H9 (cell line): ENCODE data around the gene FNDC8. TPM values are rescaled to one million over a fixed set of nuclear protein-coding genes. Genes with fewer than 3 reads are reported as not detected.

Experiments used
- DNase-seq: peaks from one replicate; pipeline ENCODE4 v3.0.0-alpha.2; 2017
- H2AFZ ChIP-seq: one replicate; pipeline ENCODE4 v1.6.1; 2013; ENCODE audit warnings: mild to moderate bottlenecking, low read length, control low read depth, moderate library complexity
- H2AK5ac ChIP-seq: 2 replicates; pipeline ENCODE4 v1.6.1; 2013; ENCODE audit warnings: low read length, control low read depth, mixed read lengths; ENCODE audit not compliant: insufficient read length
- H2BK120ac ChIP-seq: one replicate; pipeline ENCODE4 v1.6.1; 2013; ENCODE audit warnings: low read depth, mild to moderate bottlenecking, low read length, control low read depth, inconsistent platforms; ENCODE audit not compliant: poor library complexity, severe bottlenecking
- H2BK12ac ChIP-seq: 2 replicates; pipeline ENCODE4 v1.6.1; 2013; ENCODE audit warnings: low read length, control low read depth, mixed read lengths, low read depth; ENCODE audit not compliant: insufficient read length
- H2BK15ac ChIP-seq: 2 replicates; pipeline ENCODE4 v1.6.1; 2013; ENCODE audit warnings: low read depth, low read length, control low read depth
- H2BK20ac ChIP-seq: one replicate; pipeline ENCODE4 v1.6.1; 2013; ENCODE audit warnings: low read depth, mild to moderate bottlenecking, low read length, control low read depth, inconsistent platforms; ENCODE audit not compliant: poor library complexity, severe bottlenecking
- H2BK5ac ChIP-seq: 2 replicates; pipeline ENCODE4 v1.6.1; 2013; ENCODE audit warnings: low read length, control low read depth, mixed read lengths; ENCODE audit not compliant: insufficient read length
- H3K14ac ChIP-seq: 2 replicates; pipeline ENCODE4 v1.6.1; 2013; ENCODE audit warnings: low read length, control low read depth; ENCODE audit not compliant: insufficient read depth
- H3K18ac ChIP-seq: 2 replicates; pipeline ENCODE4 v1.6.1; 2013; ENCODE audit warnings: low read depth, mild to moderate bottlenecking, mixed read lengths, low read length, control low read depth; ENCODE audit not compliant: insufficient read length
- H3K23ac ChIP-seq: 2 replicates; pipeline ENCODE4 v1.6.1; 2013; ENCODE audit warnings: low read length, control low read depth, mixed read lengths, low read depth; ENCODE audit not compliant: insufficient read length
- H3K23me2 ChIP-seq: 2 replicates; pipeline ENCODE4 v1.6.1; 2013; ENCODE audit warnings: low read depth, mild to moderate bottlenecking, mixed read lengths, low read length, control low read depth; ENCODE audit not compliant: insufficient read length, poor library complexity, severe bottlenecking
- H3K27ac ChIP-seq: 2 replicates; pipeline ENCODE4 v1.5.1; 2013; ENCODE audit warnings: low read length, control low read depth, mixed read lengths, low read depth; ENCODE audit not compliant: insufficient read length
- H3K27me3 ChIP-seq: 2 replicates; pipeline ENCODE4 v1.6.1; 2013; ENCODE audit warnings: low read length, control low read depth, inconsistent platforms; ENCODE audit not compliant: insufficient read depth
- H3K4ac ChIP-seq: 2 replicates; pipeline ENCODE4 v1.6.1; 2013; ENCODE audit warnings: low read depth, mild to moderate bottlenecking, control low read depth, inconsistent platforms, low read length, moderate library complexity
- H3K4me1 ChIP-seq: 2 replicates; pipeline ENCODE4 v1.6.1; 2013; ENCODE audit warnings: low read length, control low read depth, inconsistent platforms; ENCODE audit not compliant: insufficient read depth
- H3K4me2 ChIP-seq: 2 replicates; pipeline ENCODE4 v1.6.1; 2013; ENCODE audit warnings: low read length, control low read depth, mixed read lengths; ENCODE audit not compliant: insufficient read length, insufficient read depth
- H3K56ac ChIP-seq: 2 replicates; pipeline ENCODE4 v1.6.1; 2013; ENCODE audit warnings: low read depth, mild to moderate bottlenecking, mixed read lengths, low read length, control low read depth; ENCODE audit not compliant: insufficient read length
- H3K79me1 ChIP-seq: 2 replicates; pipeline ENCODE4 v1.6.1; 2013; ENCODE audit warnings: low read depth, mild to moderate bottlenecking, moderate library complexity, low read length, control low read depth, inconsistent platforms; ENCODE audit not compliant: insufficient read depth, poor library complexity, severe bottlenecking
- H3K79me2 ChIP-seq: 2 replicates; pipeline ENCODE4 v1.6.1; 2013; ENCODE audit warnings: low read length, control low read depth, inconsistent platforms; ENCODE audit not compliant: insufficient read depth
- H3K9ac ChIP-seq: 2 replicates; pipeline ENCODE4 v1.6.1; 2013; ENCODE audit warnings: low read length, control low read depth, mixed read lengths; ENCODE audit not compliant: insufficient read length; ENCODE audit errors: extremely low read depth
- H3K9me3 ChIP-seq: one replicate; pipeline ENCODE4 v1.6.1; 2013; ENCODE audit warnings: low read depth, low read length, inconsistent platforms; ENCODE audit not compliant: control insufficient read depth
- H3T11ph ChIP-seq: one replicate; pipeline ENCODE4 v1.6.1; 2013; ENCODE audit warnings: mild to moderate bottlenecking, low read length, control low read depth, inconsistent platforms
- H4K20me1 ChIP-seq: one replicate; pipeline ENCODE4 v1.6.1; 2013; ENCODE audit not compliant: control insufficient read depth, insufficient read length, insufficient read depth
- H4K5ac ChIP-seq: 2 replicates; pipeline ENCODE4 v1.6.1; 2013; ENCODE audit warnings: low read depth, mild to moderate bottlenecking, mixed read lengths, low read length, control low read depth; ENCODE audit not compliant: insufficient read length
- H4K8ac ChIP-seq: replicated peaks from 2 replicates; pipeline ENCODE4 v1.6.1; 2013; ENCODE audit warnings: low read length, control low read depth, mixed read lengths, low read depth; ENCODE audit not compliant: insufficient read length
- H4K91ac ChIP-seq: 2 replicates; pipeline ENCODE4 v1.6.1; 2013; ENCODE audit warnings: low read depth, mild to moderate bottlenecking, moderate library complexity, mixed read lengths, low read length, control low read depth; ENCODE audit not compliant: insufficient read length
- H3K27ac Mint-ChIP-seq, 3 experiments: 2 replicates in 2 of 3; 3 replicates in 1 of 3; pipeline ENCODE4 v1.8.0; 2020 to 2021; ENCODE audit warnings: mixed read lengths in 3 of 3, mild to moderate bottlenecking in 1 of 3, moderate library complexity in 1 of 3
- H3K27me3 Mint-ChIP-seq: 2 replicates; pipeline ENCODE4 v1.8.0; 2021; ENCODE audit warnings: low read depth, mild to moderate bottlenecking, moderate library complexity, mixed read lengths
- H3K36me3 Mint-ChIP-seq, 3 experiments: 2 replicates in 2 of 3; 3 replicates in 1 of 3; pipeline ENCODE4 v1.8.0; 2020 to 2021; ENCODE audit warnings: low read depth in 3 of 3, mixed read lengths in 3 of 3; ENCODE audit not compliant: insufficient read depth in 1 of 3
- H3K4me1 Mint-ChIP-seq, 2 experiments: 2 replicates each; pipeline ENCODE4 v1.8.0; 2020; ENCODE audit warnings: mixed read lengths in 2 of 2
- H3K4me3 Mint-ChIP-seq, 2 experiments: 2 replicates in 1 of 2; 3 replicates in 1 of 2; pipeline ENCODE4 v1.8.0; 2020 to 2021; ENCODE audit warnings: mild to moderate bottlenecking in 2 of 2, mixed read lengths in 2 of 2, moderate library complexity in 1 of 2
- H3K9me3 Mint-ChIP-seq, 2 experiments: 2 replicates in 1 of 2; 3 replicates in 1 of 2; pipeline ENCODE4 v1.8.0; 2020; ENCODE audit warnings: mild to moderate bottlenecking in 2 of 2, mixed read lengths in 2 of 2, moderate library complexity in 1 of 2
- CTCF ChIP-seq: fragments of 200-600 bp; sonication (generic); conservative IDR thresholded peaks from 3 replicates; pipeline ENCODE4 v1.8.0; 2021; ENCODE audit warnings: antibody characterized with exemption, mild to moderate bottlenecking
- WGBS: extraction: QIAGEN DNeasy Blood & Tissue Kit; methylation state at CpG from one replicate; pipeline ENCODE4 v1.1.7; 2013; ENCODE audit warnings: missing lambda C conversion rate, low lambda C conversion rate, mixed read lengths; ENCODE audit not compliant: insufficient read length; ENCODE audit errors: extremely low coverage; 5-methylcytosine and 5-hydroxymethylcytosine counted together
- total RNA-seq: library from RNA; stranded (reverse); gene quantifications from 2 replicates; pipeline ENCODE4 v1.2.1, GENCODE V29; 2021

The FNDC8 gene
- total RNA-seq, 1 experiment from 2014 or later = not detected

- Mint-ChIP-seq H3K4me1 (no peaks in the 10 kb centered on the region), H3K27ac (peak overlapping the region in 1 of 3 experiments; percentile 16; a peak in 2 of 7 replicates), H3K4me3 (no peak overlapping the region), H3K27me3 (peaks cover 7% of the 10 kb centered on the region), H3K36me3 (peaks cover 29 to 44% (median 32%) of the 10 kb centered on the region in 3 experiments), H3K9me3 (no peaks in the 10 kb centered on the region; a peak in 1 of 5 replicates)
- H3K4me1 ChIP-seq = no peaks in the 10 kb centered on the region
- no peak overlapping the region for H3K14ac ChIP-seq
- H4K20me1 ChIP-seq = no peaks in the 10 kb centered on the region
- no peak overlapping the region for H4K5ac ChIP-seq
- H3K23ac ChIP-seq = no peak overlapping the region
- no peaks in the 10 kb centered on the region for H3K79me1 ChIP-seq
- H2AFZ ChIP-seq = no peak overlapping the region
- no peak overlapping the region for H3K4me2 ChIP-seq
- H2BK20ac ChIP-seq = no peak overlapping the region
- H3K27ac ChIP-seq = no peak overlapping the region
- no peak overlapping the region for H2AK5ac ChIP-seq
- H2BK5ac ChIP-seq = no peak overlapping the region
- no peak overlapping the region for H2BK15ac ChIP-seq
- WGBS = no CpG with 5 or more reads among the region's 11 CpGs
- no peak overlapping the region for H2BK120ac ChIP-seq
- no peak overlapping the region for H3K4ac ChIP-seq
- H3K23me2 ChIP-seq = no peaks in the 10 kb centered on the region
- H2BK12ac ChIP-seq = no peak overlapping the region
- no peak overlapping the region for H3K56ac ChIP-seq
- no peak overlapping the region for H4K8ac ChIP-seq
- no peak for DNase-seq
- TF ChIP-seq CTCF = no peak
- no peaks in the 10 kb centered on the region for H3K27me3 ChIP-seq
- H3K79me2 ChIP-seq = no peaks in the 10 kb centered on the region
- H4K91ac ChIP-seq = no peak overlapping the region
- H3K18ac ChIP-seq = no peak overlapping the region
- no peak overlapping the region for H3T11ph ChIP-seq
- no peak overlapping the region for H3K9ac ChIP-seq
- H3K9me3 ChIP-seq = no peaks in the 10 kb centered on the region
These were observed 7.9 kb downstream of the FNDC8 start for GRCh38 chr17:35129154-35129972.
